ENCODE results near the gene PRKD2.

Gene PRKD2

GRCh38 chr19:46624958-46625661, 91.8 kb downstream of the PRKD2 start, which contains the start of gene PTGIR:
PTGIR (minus strand) TSS chr19:46625089; CDS start chr19:46624225, 864 bp downstream.
- Histone ChIP-seq H3K27me3 (replicated peaks) (no peaks in the 10 kb centered on the region), H3K4me3 (ENCODE audit: low read depth, low read length) (no peak within 1 kb of the TSS), H3K27ac (no peak within 1 kb of the TSS), H3K36me3 (replicated peaks) (no peaks in the 10 kb centered on the region)
- TF ChIP-seq CTCF (IDR thresholded peaks at IDR 0.05; ENCODE audit: low read depth, low read length, missing control alignments), result peak; percentile 21
- peak; percentile 29 for DNase-seq
- in situ Hi-C loops (cut with HindIII; ENCODE audit: low pct_ligation_motif_present, low sequenced_read_pairs), result no loop called here
